PC-9 (cell line): ENCODE results near the gene MACROD2. TPM values are rescaled to one million over a fixed set of nuclear protein-coding genes. Genes with fewer than 3 reads are reported as not detected.

ENCODE experiments used
- BruUV-seq: library from RNA; stranded (reverse); fragments of 400-500 nt; replicated peaks from 2 replicates; lab custom pipeline; 2021; lab: Mats Ljungman, UMichigan
- CTCF ChIA-PET: fragments of 300-600 bp; sonication (Branson Sonifier 250); formaldehyde crosslinking; loops from one replicate; lab custom pipeline; 2022; ENCODE audit warnings: antibody characterized with exemption; lab: Charles Lee
- POLR2A ChIA-PET: fragments of 300-600 bp; sonication (Branson Sonifier 250); formaldehyde crosslinking; loops from one replicate; lab custom pipeline; 2022; ENCODE audit warnings: antibody characterized with exemption; ENCODE audit not compliant: unreplicated experiment; lab: Charles Lee
- DNase-seq, 2 experiments: peaks; one replicate each; pipeline versions ENCODE4 v3.0.0 to v3.0.0-alpha.2; 2015 to 2022; ENCODE audit warnings: mixed read lengths in 1 of 2
- H2AFZ ChIP-seq: fragments of 200-600 bp; sonication (generic); 2 replicates; pipeline ENCODE4 v1.8.1; 2017; ENCODE audit warnings: antibody characterized with exemption
- H3F3A ChIP-seq: fragments of 200-600 bp; sonication (generic); 2 replicates; pipeline ENCODE4 v1.8.1; 2017; ENCODE audit warnings: antibody characterized with exemption, mild to moderate bottlenecking, low read depth; ENCODE audit not compliant: insufficient read depth
- H3K27ac ChIP-seq: fragments of 200-600 bp; sonication (generic); 2 replicates; pipeline ENCODE4 v1.6.1; 2016; ENCODE audit warnings: mixed run types
- H3K27me3 ChIP-seq: fragments of 200-600 bp; sonication (generic); 2 replicates; pipeline ENCODE4 v1.6.1; 2016; ENCODE audit warnings: low read depth, mixed run types; ENCODE audit not compliant: insufficient read depth
- H3K36me3 ChIP-seq: fragments of 200-600 bp; sonication (generic); 2 replicates; pipeline ENCODE4 v1.6.1; 2016; ENCODE audit warnings: low read depth, mixed run types
- H3K4me1 ChIP-seq: fragments of 200-600 bp; sonication (generic); replicated peaks from 2 replicates; pipeline ENCODE4 v1.6.1; 2016; ENCODE audit warnings: mixed run types; ENCODE audit not compliant: insufficient read depth
- H3K4me2 ChIP-seq: fragments of 200-600 bp; sonication (generic); 2 replicates; pipeline ENCODE4 v1.6.1; 2017; ENCODE audit warnings: mixed run types
- H3K4me3 ChIP-seq: fragments of 200-600 bp; sonication (generic); 2 replicates; pipeline ENCODE4 v1.6.1; 2016; ENCODE audit warnings: mixed run types
- H3K79me2 ChIP-seq: fragments of 200-600 bp; sonication (generic); 2 replicates; pipeline ENCODE4 v1.6.1; 2017; ENCODE audit warnings: low read depth, mixed run types
- H3K9me2 ChIP-seq: fragments of 200-600 bp; sonication (generic); 2 replicates; pipeline ENCODE4 v1.8.1; 2017; ENCODE audit warnings: mild to moderate bottlenecking; ENCODE audit not compliant: insufficient read depth
- H3K9me3 ChIP-seq: fragments of 200-600 bp; sonication (generic); 2 replicates; pipeline ENCODE4 v1.8.1; 2016; ENCODE audit warnings: low read depth; ENCODE audit not compliant: insufficient read depth
- H4K20me1 ChIP-seq: fragments of 200-600 bp; sonication (generic); 2 replicates; pipeline ENCODE4 v1.8.1; 2017; ENCODE audit not compliant: insufficient read depth
- EZH2 ChIP-seq: fragments of 200-600 bp; sonication (generic); IDR thresholded peaks from 2 replicates; pipeline ENCODE4 v1.8.0; 2017; ENCODE audit warnings: antibody characterized with exemption, low read depth
- intact Hi-C: fragments of 100-400 bp; cut with micrococcal nuclease; formaldehyde crosslinking; loops from one replicate; pipeline ENCODE4 v1.10.0; 2022; ENCODE audit not compliant: unreplicated experiment
- total RNA-seq: library from RNA; stranded (reverse); gene quantifications from 2 replicates; pipeline ENCODE4 v1.2.3, GENCODE V29; 2021
- TF ChIP-seq, protein P1 (sequence below): fragments of 200-600 bp; sonication (generic); conservative IDR thresholded peaks from 2 replicates; pipeline ENCODE4 v1.6.1; 2017; ENCODE audit warnings: mixed run types, antibody characterized with exemption, mild to moderate bottlenecking, moderate library complexity

The MACROD2 gene
- total RNA-seq, 1 experiment from 2014 or later: 11.4 TPM

DNA sequence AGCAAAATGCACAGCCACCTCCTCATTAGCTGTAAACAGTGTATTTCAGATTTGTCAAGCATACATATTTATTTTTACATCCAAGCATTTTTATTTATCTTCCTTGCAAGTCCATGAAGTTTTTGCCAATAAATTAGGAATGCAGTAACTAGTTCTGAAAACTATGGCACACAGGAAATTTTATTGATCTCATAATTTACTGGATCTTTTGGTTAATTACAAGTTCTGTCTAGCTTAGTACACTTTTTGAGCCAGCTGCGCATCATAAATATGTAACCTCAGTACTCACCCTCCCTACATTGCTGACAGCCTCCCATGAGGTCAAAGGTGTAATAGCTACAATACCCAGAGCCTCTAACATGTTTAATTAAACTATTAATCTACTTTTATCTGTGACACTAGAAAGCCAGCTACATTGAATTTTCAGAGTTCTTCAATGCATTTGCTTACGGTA lies 1679.8 kb downstream of the MACROD2 start:
- no TSS peak for BruUV-seq
- H3K4me1 ChIP-seq: peaks cover 10% of the 10 kb centered on the region
- no peaks in the 10 kb centered on the region for H4K20me1 ChIP-seq
- H3K4me2 ChIP-seq: no peak overlapping the region
- H3F3A ChIP-seq: peaks cover 4% of the 10 kb centered on the region; the same call in 1 of the 2 replicates
- TF ChIP-seq, protein P1, sequence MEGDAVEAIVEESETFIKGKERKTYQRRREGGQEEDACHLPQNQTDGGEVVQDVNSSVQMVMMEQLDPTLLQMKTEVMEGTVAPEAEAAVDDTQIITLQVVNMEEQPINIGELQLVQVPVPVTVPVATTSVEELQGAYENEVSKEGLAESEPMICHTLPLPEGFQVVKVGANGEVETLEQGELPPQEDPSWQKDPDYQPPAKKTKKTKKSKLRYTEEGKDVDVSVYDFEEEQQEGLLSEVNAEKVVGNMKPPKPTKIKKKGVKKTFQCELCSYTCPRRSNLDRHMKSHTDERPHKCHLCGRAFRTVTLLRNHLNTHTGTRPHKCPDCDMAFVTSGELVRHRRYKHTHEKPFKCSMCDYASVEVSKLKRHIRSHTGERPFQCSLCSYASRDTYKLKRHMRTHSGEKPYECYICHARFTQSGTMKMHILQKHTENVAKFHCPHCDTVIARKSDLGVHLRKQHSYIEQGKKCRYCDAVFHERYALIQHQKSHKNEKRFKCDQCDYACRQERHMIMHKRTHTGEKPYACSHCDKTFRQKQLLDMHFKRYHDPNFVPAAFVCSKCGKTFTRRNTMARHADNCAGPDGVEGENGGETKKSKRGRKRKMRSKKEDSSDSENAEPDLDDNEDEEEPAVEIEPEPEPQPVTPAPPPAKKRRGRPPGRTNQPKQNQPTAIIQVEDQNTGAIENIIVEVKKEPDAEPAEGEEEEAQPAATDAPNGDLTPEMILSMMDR: no peak
- no peak for TF ChIP-seq EZH2
- no peaks in the 10 kb centered on the region for H3K27me3 ChIP-seq
- no peak overlapping the region for H2AFZ ChIP-seq
- intact Hi-C loops: no loop called here
- H3K27ac ChIP-seq: no peak overlapping the region
- ChIA-PET CTCF (no interaction called here), POLR2A (no interaction called here)
- no peaks in the 10 kb centered on the region for H3K9me2 ChIP-seq
- DNase-seq: no peak
- H3K4me3 ChIP-seq: no peak overlapping the region
- H3K36me3 ChIP-seq: no peaks in the 10 kb centered on the region
- no peaks in the 10 kb centered on the region for H3K9me3 ChIP-seq
- H3K79me2 ChIP-seq: no peaks in the 10 kb centered on the region

DNA sequence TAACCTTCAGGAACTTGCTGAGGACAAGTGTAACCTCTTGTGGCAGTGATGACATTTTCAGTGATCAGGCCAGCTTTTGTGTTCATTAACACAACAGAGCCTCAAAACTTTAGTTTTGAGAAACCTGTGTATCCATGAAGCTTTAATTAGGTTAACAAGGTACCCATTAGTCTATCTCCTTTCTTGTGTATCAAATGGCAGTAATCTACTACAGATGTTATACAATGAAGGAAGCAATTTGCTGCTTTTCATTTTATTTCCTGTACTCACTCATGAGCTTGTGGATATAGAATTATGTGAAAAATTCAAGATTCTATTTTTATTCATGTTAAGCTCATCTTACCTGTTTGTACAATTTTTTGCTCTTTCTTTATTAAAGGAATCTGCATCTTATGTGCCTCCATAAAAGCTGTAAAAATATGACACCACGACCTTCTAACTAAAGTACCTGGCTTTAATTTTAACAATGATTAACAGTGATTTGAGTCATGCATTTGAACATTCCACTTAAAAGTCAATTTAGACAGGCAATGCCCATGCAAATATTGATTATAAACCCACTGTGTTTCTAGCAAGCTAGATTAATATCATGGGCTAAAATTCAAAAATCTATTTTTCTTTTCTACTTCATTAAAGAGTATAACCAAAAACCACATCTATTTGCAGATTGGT lies 1680.6 kb downstream of the MACROD2 start:
- POLR2A ChIA-PET: no interaction called here
- CTCF ChIA-PET: no interaction called here
- Histone ChIP-seq H3K27me3 (no peaks in the 10 kb centered on the region), H3K79me2 (no peaks in the 10 kb centered on the region), H3K9me2 (no peaks in the 10 kb centered on the region), H2AFZ (no peak overlapping the region), H3F3A (peaks cover 4% of the 10 kb centered on the region; the same call in 1 of the 2 replicates), H3K9me3 (no peaks in the 10 kb centered on the region), H3K4me1 (peaks cover 10% of the 10 kb centered on the region), H3K4me2 (no peak overlapping the region), H3K36me3 (no peaks in the 10 kb centered on the region), H3K4me3 (no peak overlapping the region), H4K20me1 (no peaks in the 10 kb centered on the region), H3K27ac (no peak overlapping the region)
- BruUV-seq: no TSS peak
- intact Hi-C loops: no loop called here
- TF ChIP-seq EZH2: no peak
- TF ChIP-seq, protein P1: no peak
- DNase-seq: no peak

DNA sequence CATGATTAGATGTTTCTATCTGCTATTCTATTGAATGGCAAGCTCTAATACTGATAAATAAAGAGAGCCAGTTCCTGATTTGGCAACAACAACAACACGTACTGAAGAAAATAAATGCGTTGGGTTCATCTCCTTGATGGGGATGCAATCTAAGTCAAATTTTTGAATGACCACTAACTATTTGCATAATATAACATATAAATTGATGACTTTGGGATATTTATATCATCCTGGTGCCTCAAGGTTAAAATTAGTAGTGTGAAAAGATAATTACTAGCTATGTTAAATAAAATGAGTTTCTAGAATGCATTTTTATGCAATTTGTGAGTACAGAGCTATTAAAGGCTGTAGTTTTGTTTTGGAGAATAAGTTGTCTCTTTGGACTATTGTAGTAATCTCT lies 1681.5 kb downstream of the MACROD2 start:
- H3K9me2 ChIP-seq: no peaks in the 10 kb centered on the region
- no peaks in the 10 kb centered on the region for H3K9me3 ChIP-seq
- no peaks in the 10 kb centered on the region for H4K20me1 ChIP-seq
- ChIA-PET CTCF (no interaction called here), POLR2A (no interaction called here)
- no peak overlapping the region for H3K4me2 ChIP-seq
- no peaks in the 10 kb centered on the region for H3K36me3 ChIP-seq
- H3K4me1 ChIP-seq: peaks cover 10% of the 10 kb centered on the region
- DNase-seq: no peak
- no peak overlapping the region for H2AFZ ChIP-seq
- H3K4me3 ChIP-seq: no peak overlapping the region
- H3K27me3 ChIP-seq: no peaks in the 10 kb centered on the region
- peaks cover 4% of the 10 kb centered on the region; the same call in 1 of the 2 replicates for H3F3A ChIP-seq
- no peak for TF ChIP-seq EZH2
- TF ChIP-seq, protein P1: no peak
- intact Hi-C loops: no loop called here
- BruUV-seq: no TSS peak
- H3K79me2 ChIP-seq: no peaks in the 10 kb centered on the region
- no peak overlapping the region for H3K27ac ChIP-seq
